ENCODE measurements around the gene PPIAL4G.
"Not testable (repeated sequence)": the region's sequence is repeated elsewhere in the genome, so short reads cannot be mapped to it uniquely, and the experiment has no call there.

PPIAL4G gene

DNA sequence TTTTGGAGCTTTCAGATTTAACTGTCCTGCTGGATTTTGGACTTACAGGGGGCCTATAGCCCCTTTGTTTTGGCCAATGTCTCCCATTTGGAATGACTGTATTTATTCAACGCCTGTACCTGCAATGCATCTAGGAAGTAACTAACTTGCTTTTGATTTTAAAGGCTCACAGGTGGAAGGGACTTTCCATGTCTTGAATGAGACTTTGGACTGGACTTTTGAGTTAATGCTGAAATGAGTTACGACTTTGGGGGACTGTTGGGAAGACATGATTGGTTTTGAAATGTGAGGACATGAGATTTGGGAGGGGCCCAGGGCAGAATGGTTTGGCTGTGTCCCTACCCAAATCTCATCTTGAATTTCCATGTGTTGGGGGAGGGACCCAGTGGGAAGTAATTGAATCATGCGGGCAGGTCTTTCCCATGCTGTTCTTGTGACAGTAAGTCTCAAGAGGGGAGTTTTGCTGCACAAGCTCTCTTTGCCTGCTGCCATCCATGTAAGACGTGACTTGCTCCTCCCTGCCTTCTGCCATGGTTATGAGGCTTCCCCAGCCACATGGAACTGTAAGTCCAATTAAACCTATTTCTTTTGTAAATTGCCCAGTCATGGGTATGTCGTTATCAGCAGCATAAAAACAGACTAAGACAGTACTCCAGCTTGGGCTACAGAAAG is 43.3 kb downstream of the PPIAL4G start:
- POLR2A ChIA-PET; H3K4me1 ChIP-seq (ENCODE audit: control insufficient read depth, insufficient read depth, low read length); H3K9me3 ChIP-seq (ENCODE audit: control insufficient read depth, insufficient read depth, low read depth, low read length); H3K4me3 ChIP-seq (ENCODE audit: low read depth, low read length); H3K36me3 ChIP-seq (ENCODE audit: control insufficient read depth in 2 of 2, insufficient read depth in 1 of 2, low read length in 2 of 2); H3K27ac ChIP-seq (ENCODE audit: extremely low read depth, low read depth, low read length): not testable (repeated sequence)
- TF ChIP-seq SETDB1 (IDR thresholded peaks at IDR 0.05; ENCODE audit: insufficient read length, low read length) (peak; percentile 18), ZSCAN5A (tag by site-specific recombination; IDR thresholded peaks at IDR 0.05) (peak; percentile 27; the same call in 1 of the 2 replicates)
- CTCF ChIA-PET: interaction anchor here (0.6 kb wide), 1 partner anchor 53 kb away, joined by 7 read pairs; no protein-coding TSS in a partner anchor

- POLR2A ChIA-PET: no interaction called here
Observed at GRCh38 chr1:148435406-148435805, 47.7 kb downstream of the PPIAL4G start.

More at GRCh38 chr1:148435406-148435805, 47.7 kb downstream of the PPIAL4G start:
- TF ChIP-seq KLF7 (tag by site-specific recombination; IDR thresholded peaks at IDR 0.05; ENCODE audit: borderline replicate concordance): no peak
- no peak for TF ChIP-seq ZNF416 (tag by site-specific recombination; IDR thresholded peaks at IDR 0.05)
- no peak for TF ChIP-seq ZNF223 (tag by site-specific recombination; IDR thresholded peaks at IDR 0.05)
- no peak for TF ChIP-seq ZNF785 (tag by site-specific recombination; IDR thresholded peaks at IDR 0.05)
- no peak for TF ChIP-seq REST (tag by site-specific recombination; IDR thresholded peaks at IDR 0.05)
- no peak for TF ChIP-seq ZSCAN30 (tag by site-specific recombination; IDR thresholded peaks at IDR 0.05)
- no peak for TF ChIP-seq PRDM4 (tag by site-specific recombination; IDR thresholded peaks at IDR 0.05)
- TF ChIP-seq ZNF571 (tag by site-specific recombination; IDR thresholded peaks at IDR 0.05): no peak
- TF ChIP-seq ZNF626 (tag by site-specific recombination; IDR thresholded peaks at IDR 0.05): no peak
- TF ChIP-seq REPIN1 (tag by site-specific recombination; IDR thresholded peaks at IDR 0.05; ENCODE audit: low read depth): no peak
- TF ChIP-seq ZNF585B (tag by site-specific recombination; IDR thresholded peaks at IDR 0.05): no peak
- no peak for TF ChIP-seq ZBTB49 (tag by site-specific recombination; IDR thresholded peaks at IDR 0.05; ENCODE audit: low read depth)
- no peak for TF ChIP-seq ZNF302 (tag by site-specific recombination; IDR thresholded peaks at IDR 0.05; ENCODE audit: low read depth)
- no peak for TF ChIP-seq ZBTB1 (tag by site-specific recombination; IDR thresholded peaks at IDR 0.05)
- TF ChIP-seq, protein P1, sequence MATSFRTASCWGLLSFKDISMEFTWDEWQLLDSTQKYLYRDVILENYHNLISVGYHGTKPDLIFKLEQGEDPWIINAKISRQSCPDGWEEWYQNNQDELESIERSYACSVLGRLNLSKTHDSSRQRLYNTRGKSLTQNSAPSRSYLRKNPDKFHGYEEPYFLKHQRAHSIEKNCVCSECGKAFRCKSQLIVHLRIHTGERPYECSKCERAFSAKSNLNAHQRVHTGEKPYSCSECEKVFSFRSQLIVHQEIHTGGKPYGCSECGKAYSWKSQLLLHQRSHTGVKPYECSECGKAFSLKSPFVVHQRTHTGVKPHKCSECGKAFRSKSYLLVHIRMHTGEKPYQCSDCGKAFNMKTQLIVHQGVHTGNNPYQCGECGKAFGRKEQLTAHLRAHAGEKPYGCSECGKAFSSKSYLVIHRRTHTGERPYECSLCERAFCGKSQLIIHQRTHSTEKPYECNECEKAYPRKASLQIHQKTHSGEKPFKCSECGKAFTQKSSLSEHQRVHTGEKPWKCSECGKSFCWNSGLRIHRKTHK (tag by site-specific recombination; IDR thresholded peaks at IDR 0.05): no peak
- Histone ChIP-seq H3K36me3 (ENCODE audit: control insufficient read depth in 2 of 2, insufficient read depth in 1 of 2, low read length in 2 of 2) (peaks cover 0 to 11% of the 10 kb centered on the region in 2 experiments; a peak in 2 of 3 replicates), H3K9me3 (ENCODE audit: control insufficient read depth, insufficient read depth, low read depth, low read length) (no peaks in the 10 kb centered on the region), H3K27ac (ENCODE audit: extremely low read depth, low read depth, low read length) (no peak overlapping the region), H3K4me1 (ENCODE audit: control insufficient read depth, insufficient read depth, low read length) (no peaks in the 10 kb centered on the region), H3K4me3 (ENCODE audit: low read depth, low read length) (no peak overlapping the region)
- CTCF ChIA-PET: no interaction called here

Data from HEK293 (cell line).